HEK293 (cell line): ENCODE measurements around the gene RAB9A.

Source experiments
- CTCF ChIA-PET: fragments of 350-600 bp; formaldehyde crosslinking; extraction: SDS; loops from one replicate; lab custom pipeline; 2021; ENCODE audit warnings: antibody characterized with exemption; lab: Yijun Ruan, JAX
- POLR2A ChIA-PET: fragments of 300-600 bp; formaldehyde crosslinking; extraction: SDS; loops from one replicate; lab custom pipeline; 2020; ENCODE audit warnings: antibody characterized with exemption, inconsistent platforms; lab: Yijun Ruan, JAX
- H3K27ac ChIP-seq: fragments of 200-500 bp; sonication (Bioruptor generic); 2 replicates; pipeline ENCODE4 v1.5.1; 2014; ENCODE audit warnings: low read depth, low read length, control low read depth, inconsistent platforms; ENCODE audit errors: extremely low read depth
- H3K36me3 ChIP-seq, 2 experiments: fragments of 200-500 bp in 1 of 2; sonication (Bioruptor generic) in 1 of 2; 1 replicate in 1 of 2; 2 replicates in 1 of 2; pipeline ENCODE4 v1.5.1; 2014 to 2017; ENCODE audit warnings: inconsistent platforms in 2 of 2, low read length in 2 of 2; ENCODE audit not compliant: control insufficient read depth in 2 of 2, insufficient read depth in 1 of 2
- H3K4me1 ChIP-seq: fragments of 200-500 bp; sonication (Bioruptor generic); 2 replicates; pipeline ENCODE4 v1.5.1; 2014; ENCODE audit warnings: mild to moderate bottlenecking, low read length, inconsistent platforms; ENCODE audit not compliant: control insufficient read depth, insufficient read depth
- H3K4me3 ChIP-seq: 2 replicates; pipeline ENCODE4 v1.5.1; 2011; ENCODE audit warnings: low read depth, mild to moderate bottlenecking, control low read depth, low read length, moderate library complexity
- H3K9me3 ChIP-seq: fragments of 200-500 bp; sonication (Bioruptor generic); 2 replicates; pipeline ENCODE4 v1.5.1; 2014; ENCODE audit warnings: low read depth, low read length, inconsistent platforms; ENCODE audit not compliant: control insufficient read depth, insufficient read depth
- GLIS1 ChIP-seq: fragments of 450-650 bp; formaldehyde crosslinking; IDR thresholded peaks from 2 replicates; pipeline ENCODE4 v1.5.1; 2016; ENCODE audit warnings: missing biosample characterization, missing genetic modification characterization
- GLIS2 ChIP-seq: fragments of 450-650 bp; formaldehyde crosslinking; IDR thresholded peaks from 2 replicates; pipeline ENCODE4 v1.5.1; 2016; ENCODE audit warnings: missing biosample characterization, missing genetic modification characterization
- PRDM10 ChIP-seq: fragments of 450-650 bp; formaldehyde crosslinking; IDR thresholded peaks from 2 replicates; pipeline ENCODE4 v1.5.1; 2016; ENCODE audit warnings: missing biosample characterization, missing genetic modification characterization
- PRDM6 ChIP-seq: fragments of 450-650 bp; formaldehyde crosslinking; IDR thresholded peaks from 2 replicates; pipeline ENCODE4 v1.5.1; 2017; ENCODE audit warnings: missing biosample characterization, missing genetic modification characterization
- SCRT2 ChIP-seq: fragments of 450-650 bp; formaldehyde crosslinking; IDR thresholded peaks from 2 replicates; pipeline ENCODE4 v1.5.1; 2016; ENCODE audit warnings: missing biosample characterization, missing genetic modification characterization
- SETDB1 ChIP-seq: IDR thresholded peaks from one replicate; pipeline ENCODE4 v1.6.1; 2017; ENCODE audit warnings: mild to moderate bottlenecking, low read length, moderate library complexity, mixed read lengths; ENCODE audit not compliant: insufficient read length
- TRIM28 ChIP-seq: IDR thresholded peaks from 2 replicates; pipeline ENCODE4 v1.6.1; 2011; ENCODE audit warnings: low read length, control low read depth, borderline replicate concordance
- ZBTB17 ChIP-seq: fragments of 450-650 bp; formaldehyde crosslinking; IDR thresholded peaks from 2 replicates; pipeline ENCODE4 v1.5.1; 2016; ENCODE audit warnings: missing biosample characterization, missing genetic modification characterization
- ZFP69B ChIP-seq: fragments of 450-650 bp; formaldehyde crosslinking; IDR thresholded peaks from 2 replicates; pipeline ENCODE4 v1.5.1; 2016; ENCODE audit warnings: missing biosample characterization, missing genetic modification characterization
- ZNF169 ChIP-seq: fragments of 450-650 bp; formaldehyde crosslinking; IDR thresholded peaks from 2 replicates; pipeline ENCODE4 v1.5.1; 2016; ENCODE audit warnings: missing biosample characterization, missing genetic modification characterization
- ZNF302 ChIP-seq: fragments of 450-650 bp; formaldehyde crosslinking; IDR thresholded peaks from 2 replicates; pipeline ENCODE4 v1.5.1; 2016; ENCODE audit warnings: missing biosample characterization, missing genetic modification characterization, low read depth
- ZNF426 ChIP-seq: fragments of 450-650 bp; formaldehyde crosslinking; IDR thresholded peaks from 2 replicates; pipeline ENCODE4 v1.5.1; 2017; ENCODE audit warnings: missing biosample characterization, missing genetic modification characterization, mild to moderate bottlenecking, inconsistent platforms, moderate library complexity
- ZNF654 ChIP-seq: fragments of 450-650 bp; formaldehyde crosslinking; IDR thresholded peaks from 2 replicates; pipeline ENCODE4 v1.5.1; 2016; ENCODE audit warnings: low read depth, missing biosample characterization, missing genetic modification characterization
- ZNF677 ChIP-seq: fragments of 450-650 bp; IDR thresholded peaks from 2 replicates; pipeline ENCODE4 v1.5.0; 2018; ENCODE audit warnings: missing biosample characterization, mild to moderate bottlenecking, missing genetic modification characterization, moderate library complexity
- ZNF692 ChIP-seq: fragments of 450-650 bp; formaldehyde crosslinking; IDR thresholded peaks from 2 replicates; pipeline ENCODE4 v1.5.1; 2016; ENCODE audit warnings: missing biosample characterization, missing genetic modification characterization
- ZNF776 ChIP-seq: fragments of 450-650 bp; formaldehyde crosslinking; IDR thresholded peaks from 2 replicates; pipeline ENCODE4 v1.5.0; 2017; ENCODE audit warnings: missing biosample characterization, missing genetic modification characterization, borderline replicate concordance
- TF ChIP-seq, protein P1 (sequence below): fragments of 450-650 bp; formaldehyde crosslinking; IDR thresholded peaks from 2 replicates; pipeline ENCODE4 v1.5.1; 2016; ENCODE audit warnings: missing biosample characterization, missing genetic modification characterization

RAB9A gene

GRCh38 chrX:13716905-13717304 is 28.0 kb downstream of the RAB9A start:
- Histone ChIP-seq H3K4me3 (no peak overlapping the region), H3K36me3 (peaks cover 72 to 79% of the 10 kb centered on the region in 2 experiments), H3K4me1 (peaks cover 3% of the 10 kb centered on the region; the same call in 1 of the 2 replicates), H3K27ac (0 out of 2 replicates have a peak overlapping the region, but pooled peaks have one; percentile 9), H3K9me3 (no peaks in the 10 kb centered on the region)
- TF ChIP-seq GLIS2 = no peak
- TF ChIP-seq, protein P1, sequence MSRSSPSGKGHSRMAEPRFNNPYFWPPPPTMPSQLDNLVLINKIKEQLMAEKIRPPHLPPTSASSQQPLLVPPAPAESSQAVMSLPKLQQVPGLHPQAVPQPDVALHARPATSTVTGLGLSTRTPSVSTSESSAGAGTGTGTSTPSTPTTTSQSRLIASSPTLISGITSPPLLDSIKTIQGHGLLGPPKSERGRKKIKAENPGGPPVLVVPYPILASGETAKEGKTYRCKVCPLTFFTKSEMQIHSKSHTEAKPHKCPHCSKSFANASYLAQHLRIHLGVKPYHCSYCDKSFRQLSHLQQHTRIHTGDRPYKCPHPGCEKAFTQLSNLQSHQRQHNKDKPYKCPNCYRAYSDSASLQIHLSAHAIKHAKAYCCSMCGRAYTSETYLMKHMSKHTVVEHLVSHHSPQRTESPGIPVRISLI (tag by site-specific recombination) = peak; percentile 68; the same call in 1 of the 2 replicates
- ChIA-PET POLR2A (interaction anchor here (2.2 kb wide), 1 partner anchor 18 kb away, joined by 9 read pairs; the partner anchor contains the start of genes OFD1 and TRAPPC2), CTCF (interaction anchor here (0.6 to 1.3 kb wide), 2 partner anchors 15 to 20 kb away, joined by 3 read pairs; no protein-coding TSS in a partner anchor)

GRCh38 chrX:13717700-13718472 is 29.0 kb downstream of the RAB9A start:
- peaks cover 64 to 69% of the 10 kb centered on the region in 2 experiments for H3K36me3 ChIP-seq
- H3K4me3 ChIP-seq = no peak overlapping the region
- H3K9me3 ChIP-seq = no peaks in the 10 kb centered on the region
- peaks cover 6% of the 10 kb centered on the region; the same call in 1 of the 2 replicates for H3K4me1 ChIP-seq
- TF ChIP-seq SCRT2 (tag by site-specific recombination) (peak; percentile 40; the same call in 1 of the 2 replicates), GLIS1 (tag by site-specific recombination) (no peak), ZFP69B (tag by site-specific recombination) (peak; percentile 85; the same call in 1 of the 2 replicates), PRDM10 (tag by site-specific recombination) (peak; percentile 22; the same call in 1 of the 2 replicates), ZNF426 (no peak), ZNF677 (tag by site-specific recombination) (no peak), PRDM6 (no peak), ZBTB17 (tag by site-specific recombination) (no peak), TRIM28 (no peak), ZNF654 (no peak), ZNF776 (tag by site-specific recombination) (no peak), ZNF302 (tag by site-specific recombination) (no peak), SETDB1 (no peak), ZNF692 (tag by site-specific recombination) (peak; percentile 88), ZNF169 (no peak)
- no peak overlapping the region for H3K27ac ChIP-seq
- ChIA-PET POLR2A (interaction anchor here (2.2 kb wide), 1 partner anchor 17 kb away, joined by 9 read pairs; the partner anchor contains the start of genes OFD1 and TRAPPC2), CTCF (no interaction called here)
